Ishikawa (cell line): ENCODE measurements around the gene IFT43.

Experiments used
- CEBPB ChIP-seq: IDR thresholded peaks from 2 replicates; pipeline ENCODE4 v1.6.1; 2012
- CREB1 ChIP-seq: IDR thresholded peaks from 2 replicates; pipeline ENCODE4 v1.6.1; 2012; ENCODE audit warnings: low read depth
- EGR1 ChIP-seq: IDR thresholded peaks from 2 replicates; pipeline ENCODE4 v1.6.1; 2012
- EP300 ChIP-seq: IDR thresholded peaks from 2 replicates; pipeline ENCODE4 v1.6.1; 2012; ENCODE audit warnings: borderline replicate concordance
- FOXM1 ChIP-seq: IDR thresholded peaks from 2 replicates; pipeline ENCODE4 v1.6.1; 2012; ENCODE audit warnings: low read depth, borderline replicate concordance
- NFIC ChIP-seq: IDR thresholded peaks from 2 replicates; pipeline ENCODE4 v1.6.1; 2012
- RAD21 ChIP-seq: IDR thresholded peaks from 2 replicates; pipeline ENCODE4 v1.6.1; 2012; ENCODE audit warnings: low read depth
- TAF1 ChIP-seq: IDR thresholded peaks from 2 replicates; pipeline ENCODE4 v1.6.1; 2012; ENCODE audit warnings: low read depth, mild to moderate bottlenecking
- TCF12 ChIP-seq: IDR thresholded peaks from 2 replicates; pipeline ENCODE4 v1.6.1; 2012; ENCODE audit warnings: low read depth
- TEAD4 ChIP-seq: IDR thresholded peaks from 2 replicates; pipeline ENCODE4 v1.6.1; 2012
- YY1 ChIP-seq: IDR thresholded peaks from 2 replicates; pipeline ENCODE4 v1.6.1; 2012; ENCODE audit warnings: low read depth
- ZBTB7A ChIP-seq: IDR thresholded peaks from 2 replicates; pipeline ENCODE4 v1.6.1; 2012; ENCODE audit warnings: low read depth
- TF ChIP-seq, protein P1 (sequence below): IDR thresholded peaks from 2 replicates; pipeline ENCODE4 v1.6.1; 2012
- TF ChIP-seq, protein P2 (sequence below): IDR thresholded peaks from 2 replicates; pipeline ENCODE4 v1.6.1; 2012; ENCODE audit warnings: low read depth, mild to moderate bottlenecking
- TF ChIP-seq, protein P3 (sequence below): IDR thresholded peaks from 2 replicates; pipeline ENCODE4 v1.6.1; 2012

IFT43 gene

DNA sequence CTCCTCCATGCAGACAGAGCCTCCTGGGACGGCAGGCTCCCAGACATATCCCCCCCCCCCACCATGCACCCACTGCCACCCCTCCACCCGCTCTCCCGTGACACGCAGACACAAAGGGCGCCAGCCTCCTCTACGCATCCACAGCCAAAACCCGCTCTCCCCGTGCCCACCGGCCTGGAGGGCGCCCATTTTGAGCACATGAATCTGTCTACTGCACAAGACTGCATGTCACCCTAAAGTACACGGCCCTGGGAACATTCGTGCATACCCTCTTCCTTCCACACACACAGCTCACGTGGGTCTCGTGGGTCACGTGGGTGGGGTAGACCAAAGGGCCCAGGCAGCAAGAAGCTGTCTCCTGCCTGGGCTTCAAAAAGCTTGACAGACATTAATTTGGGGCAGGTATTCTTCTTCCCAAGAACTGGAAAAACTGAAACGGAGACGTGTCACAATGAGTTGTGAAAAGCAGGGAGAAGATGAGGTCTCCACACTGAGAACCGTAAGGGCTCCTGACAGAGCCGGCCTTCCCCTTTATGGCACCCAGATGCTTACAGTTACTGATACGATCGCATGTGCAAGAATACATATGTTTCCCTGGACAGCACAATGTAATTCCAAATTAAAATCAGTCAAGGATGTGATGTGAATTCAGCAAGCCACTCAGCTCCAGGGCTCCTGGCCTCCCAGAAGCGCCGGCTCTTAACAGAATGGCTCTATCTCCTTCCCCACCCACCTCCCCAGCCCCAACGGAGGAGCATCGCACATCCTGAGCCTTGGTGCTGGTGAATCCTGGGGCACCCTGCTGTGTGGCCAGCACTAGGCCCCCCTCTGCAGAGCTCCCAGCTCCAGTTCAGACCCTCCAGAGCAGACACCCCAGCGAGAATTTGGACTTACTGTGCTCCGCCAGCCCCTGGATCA, 5.7 kb upstream of the IFT43 start:
- TF ChIP-seq YY1 (no peak), CREB1 (no peak), RAD21 (no peak), TCF12 (no peak), TEAD4 (no peak)

DNA sequence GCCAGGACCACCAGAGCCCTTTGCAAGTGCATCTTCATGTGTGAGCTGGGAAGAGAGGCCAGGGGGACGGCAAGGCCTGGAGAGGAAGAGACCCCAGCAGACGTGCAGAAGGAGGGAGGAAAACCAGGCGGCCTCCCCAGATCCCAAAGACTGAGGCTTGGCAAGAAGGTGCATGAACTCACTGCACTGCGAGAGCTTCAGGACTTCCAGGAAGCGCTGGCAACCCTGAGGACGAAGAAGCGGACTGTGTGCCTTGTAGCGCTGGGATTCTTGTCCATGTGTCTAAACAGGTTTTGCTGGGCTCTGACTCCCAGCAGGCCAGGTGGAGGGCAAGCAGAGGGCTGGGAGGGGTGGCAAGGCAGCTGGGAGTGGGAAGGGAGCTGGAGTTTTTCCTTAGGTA, 4.7 kb upstream of the IFT43 start:
- TF ChIP-seq, protein P1, sequence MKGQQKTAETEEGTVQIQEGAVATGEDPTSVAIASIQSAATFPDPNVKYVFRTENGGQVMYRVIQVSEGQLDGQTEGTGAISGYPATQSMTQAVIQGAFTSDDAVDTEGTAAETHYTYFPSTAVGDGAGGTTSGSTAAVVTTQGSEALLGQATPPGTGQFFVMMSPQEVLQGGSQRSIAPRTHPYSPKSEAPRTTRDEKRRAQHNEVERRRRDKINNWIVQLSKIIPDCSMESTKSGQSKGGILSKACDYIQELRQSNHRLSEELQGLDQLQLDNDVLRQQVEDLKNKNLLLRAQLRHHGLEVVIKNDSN, result no peak
- TF ChIP-seq ZBTB7A (no peak), TCF12 (no peak), TEAD4 (no peak), CREB1 (no peak), TAF1 (no peak), YY1 (no peak), NFIC (no peak), EP300 (no peak), FOXM1 (no peak), RAD21 (no peak), CEBPB (no peak), EGR1 (no peak)
- TF ChIP-seq, protein P2, sequence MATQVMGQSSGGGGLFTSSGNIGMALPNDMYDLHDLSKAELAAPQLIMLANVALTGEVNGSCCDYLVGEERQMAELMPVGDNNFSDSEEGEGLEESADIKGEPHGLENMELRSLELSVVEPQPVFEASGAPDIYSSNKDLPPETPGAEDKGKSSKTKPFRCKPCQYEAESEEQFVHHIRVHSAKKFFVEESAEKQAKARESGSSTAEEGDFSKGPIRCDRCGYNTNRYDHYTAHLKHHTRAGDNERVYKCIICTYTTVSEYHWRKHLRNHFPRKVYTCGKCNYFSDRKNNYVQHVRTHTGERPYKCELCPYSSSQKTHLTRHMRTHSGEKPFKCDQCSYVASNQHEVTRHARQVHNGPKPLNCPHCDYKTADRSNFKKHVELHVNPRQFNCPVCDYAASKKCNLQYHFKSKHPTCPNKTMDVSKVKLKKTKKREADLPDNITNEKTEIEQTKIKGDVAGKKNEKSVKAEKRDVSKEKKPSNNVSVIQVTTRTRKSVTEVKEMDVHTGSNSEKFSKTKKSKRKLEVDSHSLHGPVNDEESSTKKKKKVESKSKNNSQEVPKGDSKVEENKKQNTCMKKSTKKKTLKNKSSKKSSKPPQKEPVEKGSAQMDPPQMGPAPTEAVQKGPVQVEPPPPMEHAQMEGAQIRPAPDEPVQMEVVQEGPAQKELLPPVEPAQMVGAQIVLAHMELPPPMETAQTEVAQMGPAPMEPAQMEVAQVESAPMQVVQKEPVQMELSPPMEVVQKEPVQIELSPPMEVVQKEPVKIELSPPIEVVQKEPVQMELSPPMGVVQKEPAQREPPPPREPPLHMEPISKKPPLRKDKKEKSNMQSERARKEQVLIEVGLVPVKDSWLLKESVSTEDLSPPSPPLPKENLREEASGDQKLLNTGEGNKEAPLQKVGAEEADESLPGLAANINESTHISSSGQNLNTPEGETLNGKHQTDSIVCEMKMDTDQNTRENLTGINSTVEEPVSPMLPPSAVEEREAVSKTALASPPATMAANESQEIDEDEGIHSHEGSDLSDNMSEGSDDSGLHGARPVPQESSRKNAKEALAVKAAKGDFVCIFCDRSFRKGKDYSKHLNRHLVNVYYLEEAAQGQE, result no peak
- TF ChIP-seq, protein P3, sequence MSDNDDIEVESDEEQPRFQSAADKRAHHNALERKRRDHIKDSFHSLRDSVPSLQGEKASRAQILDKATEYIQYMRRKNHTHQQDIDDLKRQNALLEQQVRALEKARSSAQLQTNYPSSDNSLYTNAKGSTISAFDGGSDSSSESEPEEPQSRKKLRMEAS, result no peak

DNA sequence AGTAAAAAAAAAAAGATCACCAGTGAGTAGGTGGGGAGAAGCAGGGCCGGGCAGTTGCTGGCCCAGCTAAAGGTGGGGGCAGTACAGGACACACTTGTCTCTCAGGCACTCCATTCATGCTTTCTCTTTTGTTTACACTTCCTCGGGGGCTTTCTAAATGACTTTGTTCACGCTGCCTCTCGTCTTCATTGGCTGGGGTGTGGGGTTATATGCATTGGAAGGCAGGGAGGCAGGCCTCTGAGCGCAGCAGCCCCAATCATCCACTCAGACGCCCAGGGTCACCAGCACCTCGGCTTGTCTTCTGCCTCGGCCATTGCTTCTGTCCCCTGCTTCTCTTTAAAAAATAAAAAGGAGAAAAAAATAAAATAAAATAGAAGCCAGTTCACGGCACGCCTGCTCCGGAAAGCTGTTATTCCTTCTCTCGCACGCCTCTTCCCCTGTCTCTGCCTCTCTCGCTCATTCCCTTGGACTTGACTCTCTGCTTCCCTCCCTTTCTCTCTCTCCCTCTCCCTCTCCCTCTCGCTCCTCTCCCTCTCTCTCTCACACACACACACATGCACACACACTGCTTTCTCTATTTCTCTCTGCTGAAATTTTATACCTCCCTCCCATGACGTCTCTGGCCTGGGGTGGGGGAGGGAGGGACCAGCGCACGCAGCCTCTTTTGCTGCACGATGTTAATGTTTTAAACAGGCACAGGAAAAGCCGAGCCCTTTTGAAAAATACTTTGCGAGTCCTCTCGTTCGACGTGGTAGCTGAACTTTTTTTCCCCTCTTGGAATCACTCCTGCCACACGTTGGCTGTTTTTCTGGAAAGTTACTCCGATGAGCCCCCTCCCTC, 3.9 kb upstream of the IFT43 start, which contains the start of gene TGFB3:
TSS of gene TGFB3 (minus strand) at position 570 of the 840 bp plus-strand sequence. CDS start 1,102 bp downstream, outside the sequence.
- peak; percentile 59; the same call in 1 of the 2 replicates for TF ChIP-seq CREB1
- TF ChIP-seq, protein P3, result peak; percentile 66
- TF ChIP-seq TCF12, result peak; percentile 63
- no peak for TF ChIP-seq FOXM1
- peak; percentile 48; the same call in 1 of the 2 replicates for TF ChIP-seq EP300
- TF ChIP-seq TEAD4, result no peak

DNA sequence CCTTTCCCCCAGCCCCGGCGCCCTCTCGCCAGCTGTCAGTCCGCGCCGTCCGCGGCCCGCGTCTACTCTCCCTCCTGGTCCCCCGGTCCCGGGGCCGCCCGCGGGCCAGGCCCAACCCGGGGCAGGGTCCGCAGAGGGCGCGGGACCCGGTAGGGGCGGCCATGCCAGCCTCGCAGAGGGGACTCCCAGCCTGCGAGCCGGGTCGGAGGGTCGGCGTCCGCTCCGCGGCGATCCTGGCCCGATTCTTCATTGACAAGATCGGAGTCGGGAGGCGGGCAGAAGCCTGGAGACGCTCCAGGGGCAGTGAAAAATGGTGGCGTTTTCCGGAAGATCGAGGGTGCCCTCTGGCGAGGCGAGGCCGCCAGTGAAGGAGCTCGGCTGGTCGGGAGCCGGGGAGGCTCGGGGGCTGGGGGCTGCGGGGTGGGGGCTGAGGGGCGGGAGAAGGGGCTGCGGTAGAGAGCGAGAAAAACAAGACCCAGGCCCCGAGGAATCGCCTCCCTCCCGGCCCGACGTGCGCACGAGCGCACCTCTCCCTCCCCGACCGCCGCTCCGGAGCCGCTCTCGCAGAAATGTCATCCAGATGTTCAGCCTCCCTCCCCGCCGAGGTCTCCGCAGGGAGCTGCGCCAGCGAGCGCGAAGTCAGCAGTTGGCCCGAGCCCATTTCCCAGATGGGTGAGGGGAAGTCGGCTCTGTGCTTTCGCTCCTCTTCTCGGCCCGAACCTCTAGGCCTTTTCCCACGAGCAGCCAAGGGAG, 3.1 kb upstream of the IFT43 start:
- TF ChIP-seq EGR1, result no peak
- TF ChIP-seq CREB1, result no peak
- TF ChIP-seq, protein P3, result peak; percentile 48; the same call in 1 of the 2 replicates
- peak; percentile 1; the same call in 1 of the 2 replicates for TF ChIP-seq NFIC
- TF ChIP-seq FOXM1, result no peak
- peak; percentile 81 for TF ChIP-seq RAD21
- peak; percentile 77 for TF ChIP-seq YY1
- peak; percentile 88; the same call in 1 of the 2 replicates for TF ChIP-seq ZBTB7A
- TF ChIP-seq, protein P1, result no peak
- TF ChIP-seq TEAD4, result no peak
- no peak for TF ChIP-seq EP300
- TF ChIP-seq TAF1, result no peak

DNA sequence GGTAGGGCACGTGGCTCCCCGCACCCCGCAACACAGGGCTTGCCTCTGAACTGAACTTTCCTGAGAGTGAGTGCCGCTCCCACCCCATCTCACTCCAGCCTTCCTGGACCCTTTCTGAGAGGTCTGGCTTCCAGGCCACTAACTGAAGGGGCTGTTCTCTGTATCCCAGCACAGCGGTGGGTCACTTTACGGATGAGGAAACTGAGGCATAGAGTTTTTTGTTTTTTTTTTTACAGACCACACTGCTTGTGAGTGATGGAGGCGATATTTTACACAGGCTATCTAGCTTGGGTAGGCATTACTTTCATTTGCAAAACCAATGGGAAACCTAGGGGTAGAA, 2.6 kb upstream of the IFT43 start:
- TF ChIP-seq, protein P1, result 0 out of 2 replicates have a peak, but pooled peaks have one; percentile 12
- no peak for TF ChIP-seq TCF12

DNA sequence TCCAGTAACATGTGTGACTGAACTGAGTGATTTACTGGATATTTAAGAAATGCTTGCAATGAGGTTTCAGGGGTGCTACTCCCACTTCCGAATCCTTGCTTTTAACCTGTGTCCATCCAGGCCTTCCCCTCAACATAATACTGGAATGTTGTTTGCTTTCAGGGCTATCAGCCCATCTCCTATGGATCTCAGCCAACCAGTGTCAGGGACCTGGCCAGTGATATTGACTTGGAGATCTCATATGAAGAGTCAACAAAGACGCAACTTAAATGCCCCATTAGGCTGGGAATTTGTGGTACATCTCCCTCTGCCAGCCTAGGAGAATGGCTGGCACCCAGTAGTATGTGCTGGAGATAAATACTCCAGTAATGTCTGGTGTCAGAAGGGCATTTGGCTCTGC, 889 bp upstream of the IFT43 start:
- TF ChIP-seq TEAD4 (no peak), EGR1 (no peak), CREB1 (no peak), ZBTB7A (no peak), RAD21 (no peak), TAF1 (no peak), EP300 (no peak), FOXM1 (no peak), YY1 (no peak), NFIC (no peak), TCF12 (no peak), CEBPB (no peak)
- TF ChIP-seq, protein P3, result no peak
- TF ChIP-seq, protein P1, result no peak
- TF ChIP-seq, protein P2, result no peak
